NB4 (cell line): ENCODE measurements around the gene DTNB.

Source experiments
- CTCF ChIP-seq: IDR thresholded peaks from one replicate; pipeline ENCODE4 v1.5.1; 2012; ENCODE audit warnings: low read depth, low read length
- MYC ChIP-seq: IDR thresholded peaks from 2 replicates; pipeline ENCODE4 v1.6.1; 2011; ENCODE audit warnings: low read depth, low read length
- POLR2A ChIP-seq: IDR thresholded peaks from 2 replicates; pipeline ENCODE4 v1.6.1; 2011; ENCODE audit warnings: mild to moderate bottlenecking; ENCODE audit not compliant: insufficient read length; ENCODE audit errors: extremely low read depth

- no peak for TF ChIP-seq CTCF
- no peak for TF ChIP-seq MYC
- no peak for TF ChIP-seq POLR2A
Measured at GRCh38 chr2:25512707-25513106, 160.7 kb downstream of the DTNB start.
